ENCODE results near the gene OBSCN.

OBSCN gene

GRCh38 chr1:228240411-228241240 is 32.8 kb downstream of the OBSCN start:
- H3K23ac ChIP-seq (ENCODE audit: low read length in 2 of 2): no peak overlapping the region
- H3K27me3 ChIP-seq (ENCODE audit: control insufficient read depth in 1 of 2, insufficient read depth in 1 of 2, low read length in 2 of 2): no peaks in the 10 kb centered on the region
- H2AK5ac ChIP-seq (ENCODE audit: low read length, severe bottlenecking): no peak overlapping the region
- H3K79me1 ChIP-seq (replicated peaks; ENCODE audit: low read length, poor library complexity, severe bottlenecking): peaks cover 1% of the 10 kb centered on the region
- no peak overlapping the region for H2BK12ac ChIP-seq (ENCODE audit: low read length in 2 of 2)
- 91% methylated on average over 13 of the region's 13 CpGs for WGBS
- no peak overlapping the region for H3K18ac ChIP-seq (ENCODE audit: low read depth in 1 of 2, low read length in 2 of 2)
- H3K9me3 ChIP-seq (ENCODE audit: control insufficient read depth, low read length): peaks cover 56% of the 10 kb centered on the region
- no peak overlapping the region for H3K9ac ChIP-seq (ENCODE audit: low read length)
- H3K4me3 ChIP-seq (ENCODE audit: insufficient read depth in 1 of 2, low read depth in 1 of 2, low read length in 2 of 2): no peak overlapping the region
- H3K4me1 ChIP-seq (ENCODE audit: control insufficient read depth, insufficient read depth, low read depth, low read length): no peaks in the 10 kb centered on the region
- no peak overlapping the region for H2AFZ ChIP-seq (ENCODE audit: low read depth, low read length)
- no peak overlapping the region for H2BK120ac ChIP-seq (ENCODE audit: low read depth, low read length)
- H4K91ac ChIP-seq (ENCODE audit: low read length): no peak overlapping the region
- no peak overlapping the region for H3K14ac ChIP-seq (ENCODE audit: low read length in 2 of 2)
- no peak overlapping the region for H3K27ac ChIP-seq (ENCODE audit: low read length, poor library complexity, severe bottlenecking)
- no peak overlapping the region for H3K4me2 ChIP-seq (ENCODE audit: low read length, poor library complexity, severe bottlenecking)
- no peak overlapping the region for H2BK5ac ChIP-seq (ENCODE audit: low read depth, low read length, poor library complexity, severe bottlenecking)
- H3K4ac ChIP-seq (ENCODE audit: low read depth in 1 of 2, low read length in 2 of 2): no peak overlapping the region
- DNase-seq: no peak
- H3K36me3 ChIP-seq (ENCODE audit: control insufficient read depth in 1 of 2, insufficient read depth in 2 of 2, low read depth in 1 of 2, low read length in 2 of 2): peaks cover 0 to 48% of the 10 kb centered on the region in 2 experiments
- H4K8ac ChIP-seq (ENCODE audit: low read length): no peak overlapping the region
- H2BK15ac ChIP-seq (ENCODE audit: low read depth, poor library complexity, severe bottlenecking): no peak overlapping the region

DNA sequence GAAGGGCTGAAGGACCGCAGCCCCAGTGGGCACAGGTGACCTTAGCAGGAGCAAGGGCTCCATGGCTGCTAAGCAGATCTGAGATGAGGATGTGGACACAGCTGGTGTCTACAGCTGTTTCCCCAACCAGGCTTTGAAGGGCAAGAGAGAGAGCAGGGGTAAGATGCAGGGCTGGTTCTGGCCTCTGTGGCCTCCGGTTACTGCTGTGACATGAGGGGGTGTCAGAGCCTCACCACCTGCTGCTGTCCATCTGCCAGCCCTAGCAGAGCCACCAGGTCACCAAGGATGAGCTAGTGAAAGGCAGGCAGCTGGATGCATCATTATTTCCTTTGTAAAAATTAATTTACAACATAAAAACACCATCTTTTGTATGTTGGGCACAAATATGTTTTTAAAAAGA is 33.4 kb downstream of the OBSCN start:
- WGBS: 94% methylated on average over 2 of the region's 2 CpGs
- Histone ChIP-seq H3K4me2 (ENCODE audit: low read length, poor library complexity, severe bottlenecking) (no peak overlapping the region), H3K14ac (ENCODE audit: low read length in 2 of 2) (no peak overlapping the region), H2AK5ac (ENCODE audit: low read length, severe bottlenecking) (no peak overlapping the region), H3K4me1 (ENCODE audit: control insufficient read depth, insufficient read depth, low read depth, low read length) (no peaks in the 10 kb centered on the region), H3K4ac (ENCODE audit: low read depth in 1 of 2, low read length in 2 of 2) (no peak overlapping the region), H3K27me3 (ENCODE audit: control insufficient read depth in 1 of 2, insufficient read depth in 1 of 2, low read length in 2 of 2) (no peaks in the 10 kb centered on the region), H2BK12ac (ENCODE audit: low read length in 2 of 2) (no peak overlapping the region), H3K79me1 (replicated peaks; ENCODE audit: low read length, poor library complexity, severe bottlenecking) (peaks cover 1% of the 10 kb centered on the region), H3K18ac (ENCODE audit: low read depth in 1 of 2, low read length in 2 of 2) (no peak overlapping the region), H3K23ac (ENCODE audit: low read length in 2 of 2) (no peak overlapping the region), H2AFZ (ENCODE audit: low read depth, low read length) (no peak overlapping the region), H4K8ac (ENCODE audit: low read length) (no peak overlapping the region), H4K91ac (ENCODE audit: low read length) (no peak overlapping the region), H3K4me3 (ENCODE audit: insufficient read depth in 1 of 2, low read depth in 1 of 2, low read length in 2 of 2) (no peak overlapping the region), H3K9ac (ENCODE audit: low read length) (no peak overlapping the region), H3K9me3 (ENCODE audit: control insufficient read depth, low read length) (peaks cover 63% of the 10 kb centered on the region), H2BK5ac (ENCODE audit: low read depth, low read length, poor library complexity, severe bottlenecking) (no peak overlapping the region), H2BK120ac (ENCODE audit: low read depth, low read length) (no peak overlapping the region), H3K36me3 (ENCODE audit: control insufficient read depth in 1 of 2, insufficient read depth in 2 of 2, low read depth in 1 of 2, low read length in 2 of 2) (peaks cover 0 to 48% of the 10 kb centered on the region in 2 experiments), H2BK15ac (ENCODE audit: low read depth, poor library complexity, severe bottlenecking) (no peak overlapping the region), H3K27ac (ENCODE audit: low read length, poor library complexity, severe bottlenecking) (no peak overlapping the region)
- DNase-seq: no peak

GRCh38 chr1:228242409-228242808 is 34.6 kb downstream of the OBSCN start:
- Histone ChIP-seq H3K4me3 (ENCODE audit: insufficient read depth in 1 of 2, low read depth in 1 of 2, low read length in 2 of 2) (no peak overlapping the region), H4K91ac (ENCODE audit: low read length) (no peak overlapping the region), H2AFZ (ENCODE audit: low read depth, low read length) (no peak overlapping the region), H3K4me1 (ENCODE audit: control insufficient read depth, insufficient read depth, low read depth, low read length) (no peaks in the 10 kb centered on the region), H2BK12ac (ENCODE audit: low read length in 2 of 2) (no peak overlapping the region), H3K9ac (ENCODE audit: low read length) (no peak overlapping the region), H4K8ac (ENCODE audit: low read length) (no peak overlapping the region), H3K27me3 (ENCODE audit: control insufficient read depth in 1 of 2, insufficient read depth in 1 of 2, low read length in 2 of 2) (no peaks in the 10 kb centered on the region), H2BK120ac (ENCODE audit: low read depth, low read length) (no peak overlapping the region), H2BK5ac (ENCODE audit: low read depth, low read length, poor library complexity, severe bottlenecking) (no peak overlapping the region), H3K23ac (ENCODE audit: low read length in 2 of 2) (no peak overlapping the region), H3K4ac (ENCODE audit: low read depth in 1 of 2, low read length in 2 of 2) (no peak overlapping the region), H2BK15ac (ENCODE audit: low read depth, poor library complexity, severe bottlenecking) (no peak overlapping the region), H3K79me1 (replicated peaks; ENCODE audit: low read length, poor library complexity, severe bottlenecking) (peaks cover 6% of the 10 kb centered on the region), H2AK5ac (ENCODE audit: low read length, severe bottlenecking) (no peak overlapping the region), H3K18ac (ENCODE audit: low read depth in 1 of 2, low read length in 2 of 2) (no peak overlapping the region), H3K36me3 (ENCODE audit: control insufficient read depth in 1 of 2, insufficient read depth in 2 of 2, low read depth in 1 of 2, low read length in 2 of 2) (peaks cover 0 to 54% of the 10 kb centered on the region in 2 experiments), H3K4me2 (ENCODE audit: low read length, poor library complexity, severe bottlenecking) (no peak overlapping the region), H3K14ac (ENCODE audit: low read length in 2 of 2) (no peak overlapping the region), H3K27ac (ENCODE audit: low read length, poor library complexity, severe bottlenecking) (no peak overlapping the region), H3K9me3 (ENCODE audit: control insufficient read depth, low read length) (peaks cover 66% of the 10 kb centered on the region)
- no peak for DNase-seq

GRCh38 chr1:228243093-228243492 is 35.2 kb downstream of the OBSCN start:
- Histone ChIP-seq H3K27me3 (ENCODE audit: control insufficient read depth in 1 of 2, insufficient read depth in 1 of 2, low read length in 2 of 2) (no peaks in the 10 kb centered on the region), H3K9me3 (ENCODE audit: control insufficient read depth, low read length) (peaks cover 68% of the 10 kb centered on the region), H2AK5ac (ENCODE audit: low read length, severe bottlenecking) (no peak overlapping the region), H2BK12ac (ENCODE audit: low read length in 2 of 2) (no peak overlapping the region), H3K4me2 (ENCODE audit: low read length, poor library complexity, severe bottlenecking) (no peak overlapping the region), H3K79me1 (replicated peaks; ENCODE audit: low read length, poor library complexity, severe bottlenecking) (peaks cover 6% of the 10 kb centered on the region), H2BK120ac (ENCODE audit: low read depth, low read length) (no peak overlapping the region), H2AFZ (ENCODE audit: low read depth, low read length) (no peak overlapping the region), H3K9ac (ENCODE audit: low read length) (no peak overlapping the region), H3K27ac (ENCODE audit: low read length, poor library complexity, severe bottlenecking) (no peak overlapping the region), H3K4me1 (ENCODE audit: control insufficient read depth, insufficient read depth, low read depth, low read length) (no peaks in the 10 kb centered on the region), H3K23ac (ENCODE audit: low read length in 2 of 2) (no peak overlapping the region), H3K4me3 (ENCODE audit: insufficient read depth in 1 of 2, low read depth in 1 of 2, low read length in 2 of 2) (no peak overlapping the region), H2BK5ac (ENCODE audit: low read depth, low read length, poor library complexity, severe bottlenecking) (no peak overlapping the region), H3K18ac (ENCODE audit: low read depth in 1 of 2, low read length in 2 of 2) (no peak overlapping the region), H3K4ac (ENCODE audit: low read depth in 1 of 2, low read length in 2 of 2) (no peak overlapping the region), H4K8ac (ENCODE audit: low read length) (no peak overlapping the region), H3K14ac (ENCODE audit: low read length in 2 of 2) (no peak overlapping the region), H3K36me3 (ENCODE audit: control insufficient read depth in 1 of 2, insufficient read depth in 2 of 2, low read depth in 1 of 2, low read length in 2 of 2) (peaks cover 0 to 54% of the 10 kb centered on the region in 2 experiments), H4K91ac (ENCODE audit: low read length) (no peak overlapping the region), H2BK15ac (ENCODE audit: low read depth, poor library complexity, severe bottlenecking) (no peak overlapping the region)
- WGBS: 95% methylated on average over 5 of the region's 7 CpGs
- no peak for DNase-seq
